Measurements from ENCODE around the gene NPAS2.

DNA sequence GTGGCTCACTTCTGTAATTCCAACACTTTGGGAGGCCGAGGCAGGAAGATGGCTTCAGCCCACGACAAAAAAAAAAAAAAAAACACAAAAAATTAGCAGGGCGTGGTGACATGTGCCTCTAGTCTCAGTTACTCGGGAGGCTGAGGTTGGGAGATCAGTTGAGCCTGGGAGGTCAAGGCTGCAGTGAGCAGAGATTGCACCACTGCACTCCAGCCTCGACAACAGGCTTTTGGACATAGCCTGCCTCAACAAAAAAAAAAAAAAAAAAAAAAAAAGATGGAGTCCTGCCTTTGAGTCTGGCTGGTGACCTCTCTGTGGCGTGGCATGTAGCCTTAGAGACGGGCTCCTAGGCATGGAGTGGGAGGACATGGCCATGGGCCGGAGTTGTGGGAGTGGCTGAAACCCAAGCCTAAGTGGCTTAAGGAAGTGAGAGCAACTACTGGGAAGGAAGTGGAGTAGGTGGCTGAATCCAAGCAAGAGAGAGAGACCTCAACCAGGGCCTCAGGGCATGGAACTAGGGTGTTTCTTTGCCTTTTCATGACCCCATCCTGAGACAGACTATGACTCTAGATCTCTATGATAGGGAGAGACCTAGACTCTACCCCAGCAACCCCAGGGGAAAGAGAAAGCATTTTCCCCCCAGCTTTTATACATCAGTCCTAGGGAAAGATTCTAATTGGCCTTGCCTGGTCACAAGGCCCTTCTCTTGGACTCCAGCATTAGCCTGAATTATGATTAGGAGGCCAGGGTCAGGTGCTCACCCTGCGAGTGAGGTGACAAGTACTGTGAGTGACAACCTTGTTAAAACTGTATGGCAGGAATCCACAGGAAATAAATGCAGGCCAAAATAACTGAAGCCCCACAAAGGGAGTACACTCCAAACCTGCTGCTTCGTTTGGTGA is 34.2 kb downstream of the NPAS2 start:
- TF ChIP-seq EZH2 (IDR thresholded peaks at IDR 0.05), result no peak
- TF ChIP-seq, protein P1, sequence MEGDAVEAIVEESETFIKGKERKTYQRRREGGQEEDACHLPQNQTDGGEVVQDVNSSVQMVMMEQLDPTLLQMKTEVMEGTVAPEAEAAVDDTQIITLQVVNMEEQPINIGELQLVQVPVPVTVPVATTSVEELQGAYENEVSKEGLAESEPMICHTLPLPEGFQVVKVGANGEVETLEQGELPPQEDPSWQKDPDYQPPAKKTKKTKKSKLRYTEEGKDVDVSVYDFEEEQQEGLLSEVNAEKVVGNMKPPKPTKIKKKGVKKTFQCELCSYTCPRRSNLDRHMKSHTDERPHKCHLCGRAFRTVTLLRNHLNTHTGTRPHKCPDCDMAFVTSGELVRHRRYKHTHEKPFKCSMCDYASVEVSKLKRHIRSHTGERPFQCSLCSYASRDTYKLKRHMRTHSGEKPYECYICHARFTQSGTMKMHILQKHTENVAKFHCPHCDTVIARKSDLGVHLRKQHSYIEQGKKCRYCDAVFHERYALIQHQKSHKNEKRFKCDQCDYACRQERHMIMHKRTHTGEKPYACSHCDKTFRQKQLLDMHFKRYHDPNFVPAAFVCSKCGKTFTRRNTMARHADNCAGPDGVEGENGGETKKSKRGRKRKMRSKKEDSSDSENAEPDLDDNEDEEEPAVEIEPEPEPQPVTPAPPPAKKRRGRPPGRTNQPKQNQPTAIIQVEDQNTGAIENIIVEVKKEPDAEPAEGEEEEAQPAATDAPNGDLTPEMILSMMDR (IDR thresholded peaks at IDR 0.05), result no peak
- TF ChIP-seq EZH2phosphoT487 (IDR thresholded peaks at IDR 0.05), result no peak
